NCI-H2081 treated with DMSO at 0.1 percent for 48 hours (cell line): ENCODE measurements around the gene NLRP10.
"Not testable (repeated sequence)": the region's sequence is repeated elsewhere in the genome, so short reads cannot be mapped to it uniquely, and the experiment has no call there.

Experiments
- DNase-seq: peaks from one replicate; lab custom pipeline; 2025; lab: John Stamatoyannopoulos, UW

Gene NLRP10, protein sequence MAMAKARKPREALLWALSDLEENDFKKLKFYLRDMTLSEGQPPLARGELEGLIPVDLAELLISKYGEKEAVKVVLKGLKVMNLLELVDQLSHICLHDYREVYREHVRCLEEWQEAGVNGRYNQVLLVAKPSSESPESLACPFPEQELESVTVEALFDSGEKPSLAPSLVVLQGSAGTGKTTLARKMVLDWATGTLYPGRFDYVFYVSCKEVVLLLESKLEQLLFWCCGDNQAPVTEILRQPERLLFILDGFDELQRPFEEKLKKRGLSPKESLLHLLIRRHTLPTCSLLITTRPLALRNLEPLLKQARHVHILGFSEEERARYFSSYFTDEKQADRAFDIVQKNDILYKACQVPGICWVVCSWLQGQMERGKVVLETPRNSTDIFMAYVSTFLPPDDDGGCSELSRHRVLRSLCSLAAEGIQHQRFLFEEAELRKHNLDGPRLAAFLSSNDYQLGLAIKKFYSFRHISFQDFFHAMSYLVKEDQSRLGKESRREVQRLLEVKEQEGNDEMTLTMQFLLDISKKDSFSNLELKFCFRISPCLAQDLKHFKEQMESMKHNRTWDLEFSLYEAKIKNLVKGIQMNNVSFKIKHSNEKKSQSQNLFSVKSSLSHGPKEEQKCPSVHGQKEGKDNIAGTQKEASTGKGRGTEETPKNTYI

DNA sequence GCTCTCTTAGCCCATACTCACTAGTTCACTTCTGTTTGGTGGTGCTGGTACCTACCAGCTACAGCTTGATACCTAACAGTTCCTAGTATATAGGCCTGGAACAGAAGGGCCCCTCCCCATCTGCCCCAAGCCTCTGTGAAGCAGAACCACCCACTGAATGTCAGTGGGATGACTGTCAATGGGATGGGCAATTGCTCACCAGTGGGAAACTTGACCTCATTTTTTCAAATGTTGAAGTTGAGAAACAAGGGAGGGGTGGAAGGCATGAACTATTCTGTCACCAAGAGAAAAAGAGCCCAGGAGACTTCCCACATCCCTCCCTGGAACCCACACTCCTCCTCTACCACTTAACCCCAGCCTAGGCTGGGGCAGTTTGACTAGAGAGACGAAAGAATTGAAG is at the start of gene NLRP10:
Gene NLRP10 (minus strand): TSS at position 62 of the 400 bp plus-strand sequence. CDS start 1,952 bp downstream, outside the sequence.
- DNase-seq, result no peak

DNA sequence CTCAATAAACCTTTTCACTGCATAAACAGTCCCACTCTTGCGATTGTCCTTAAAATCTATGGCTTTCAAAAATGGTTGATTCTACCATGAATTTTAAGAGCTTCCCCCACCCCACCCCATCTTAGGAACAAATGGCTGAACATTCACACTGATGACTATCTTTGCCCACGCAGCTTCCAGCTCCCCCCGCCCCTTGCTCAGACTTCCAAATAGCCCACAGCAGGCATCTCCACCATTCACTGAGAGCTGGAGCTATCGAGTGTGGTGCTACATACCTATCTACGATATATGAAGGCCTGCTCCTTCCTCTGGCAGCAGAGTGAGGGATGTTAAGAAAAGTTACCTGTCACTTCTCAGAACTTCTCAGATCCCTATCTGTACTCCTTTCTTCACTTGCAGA is 48.6 kb upstream of the NLRP10 start:
- DNase-seq, result no peak

DNA sequence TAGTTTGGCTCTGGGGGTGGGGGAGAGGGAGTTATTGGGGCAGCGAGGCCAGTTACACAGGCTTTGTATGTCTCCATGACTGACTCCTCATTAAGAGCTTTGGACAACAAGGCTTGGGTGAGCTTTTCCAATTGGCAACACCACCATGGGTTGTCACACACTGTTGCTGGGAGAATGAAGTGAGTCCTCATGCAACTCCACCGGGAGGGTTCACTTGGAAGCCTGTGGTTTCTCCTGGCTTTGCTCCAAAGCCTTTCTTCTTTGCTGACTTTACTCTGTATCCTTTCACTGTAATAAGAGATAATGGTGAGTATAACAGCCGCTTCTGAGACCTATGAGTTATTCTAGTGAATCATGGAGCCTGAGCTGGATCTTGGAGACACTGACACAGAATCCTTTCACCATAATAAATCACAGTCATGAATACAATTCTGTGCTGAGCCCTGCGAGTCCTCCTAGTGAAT is 46.8 kb upstream of the NLRP10 start:
- no peak for DNase-seq

DNA sequence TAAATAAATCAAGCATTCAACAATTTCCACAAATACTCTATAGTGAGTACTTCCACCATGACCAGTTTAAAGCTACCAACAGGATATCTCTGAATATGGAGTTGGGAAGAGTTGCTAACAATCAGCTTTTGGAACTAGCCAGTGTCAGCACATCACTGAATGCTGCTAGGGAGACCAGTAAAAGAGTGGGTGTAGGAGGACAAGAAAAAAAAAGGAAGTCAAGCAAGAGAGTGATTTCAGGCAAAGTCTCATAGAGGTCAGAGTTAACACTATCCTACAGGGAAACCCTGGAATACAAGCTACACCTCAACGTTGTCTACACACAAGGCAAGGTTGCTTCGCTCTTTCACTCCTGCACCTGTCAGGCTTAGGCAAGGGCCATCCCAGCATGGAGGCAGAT is 46.1 kb upstream of the NLRP10 start:
- no peak for DNase-seq

DNA sequence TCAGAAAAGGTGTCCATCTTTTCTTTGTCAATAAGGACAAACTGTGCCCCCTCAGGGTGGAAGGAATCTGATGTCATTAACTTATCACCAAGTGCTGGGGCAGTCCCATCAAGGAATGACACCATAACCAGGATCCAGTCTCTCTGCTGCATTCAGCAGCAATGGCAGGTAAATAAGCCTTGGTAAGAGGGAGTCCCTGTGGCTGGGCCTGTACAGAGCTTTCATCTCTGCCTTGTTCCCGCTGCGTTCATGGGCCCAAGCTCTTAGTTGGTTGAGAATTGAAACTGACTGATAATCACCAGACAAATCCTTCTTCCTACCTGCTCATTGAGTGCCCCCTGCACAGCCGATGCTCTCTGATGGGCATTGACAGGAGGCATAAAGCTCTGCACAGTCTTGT is 44.6 kb upstream of the NLRP10 start:
- no peak for DNase-seq

DNA sequence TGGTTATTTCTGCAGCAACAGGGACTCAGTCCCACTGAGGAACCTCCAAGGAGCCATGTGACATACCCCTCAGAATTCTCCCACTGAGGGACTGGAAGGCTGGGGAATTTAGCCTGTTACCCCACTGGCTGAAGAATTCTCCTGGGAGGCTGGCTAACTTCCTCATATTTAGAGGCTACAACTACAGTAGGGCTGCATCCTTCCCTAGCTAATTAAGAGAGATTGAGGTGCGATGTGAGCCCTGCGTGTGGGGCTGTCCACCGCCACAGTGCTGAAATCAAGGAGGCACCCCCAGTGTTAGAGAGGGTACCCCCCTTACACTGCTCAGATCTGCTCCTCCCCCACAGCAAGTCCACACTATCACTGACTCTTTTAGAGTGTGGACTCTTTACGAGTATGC is 43.0 kb upstream of the NLRP10 start:
- DNase-seq, result no peak

DNA sequence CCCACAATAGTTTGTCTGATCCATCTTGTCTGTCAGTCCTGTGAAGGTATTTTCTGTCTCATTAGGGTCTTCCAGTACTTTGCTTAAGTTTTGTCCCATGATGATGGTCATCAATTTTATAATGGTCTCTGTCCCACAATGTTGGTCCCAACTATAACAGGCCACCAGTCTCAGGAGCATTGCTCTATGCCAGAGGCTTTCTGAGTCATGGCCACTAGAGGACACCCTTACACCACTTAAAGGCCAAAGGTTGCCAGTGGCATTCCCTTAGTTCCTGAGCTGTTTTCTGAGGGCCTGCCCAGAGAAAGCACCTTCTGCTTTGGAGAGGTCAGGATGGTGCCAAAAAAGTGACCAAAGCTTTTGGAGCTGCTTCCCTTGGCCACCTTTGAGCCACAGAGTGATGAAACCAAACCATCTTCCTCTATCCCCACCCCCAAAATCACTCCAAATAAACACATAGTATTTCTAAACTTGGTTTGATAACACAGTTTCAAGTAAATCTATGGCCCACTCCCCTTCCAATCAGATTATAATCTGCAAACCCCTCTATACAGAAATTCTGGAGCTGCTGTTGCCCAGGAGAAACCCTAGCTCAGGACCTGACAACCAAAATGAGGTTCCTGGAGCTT is 41.2 kb upstream of the NLRP10 start:
- DNase-seq, result no peak

DNA sequence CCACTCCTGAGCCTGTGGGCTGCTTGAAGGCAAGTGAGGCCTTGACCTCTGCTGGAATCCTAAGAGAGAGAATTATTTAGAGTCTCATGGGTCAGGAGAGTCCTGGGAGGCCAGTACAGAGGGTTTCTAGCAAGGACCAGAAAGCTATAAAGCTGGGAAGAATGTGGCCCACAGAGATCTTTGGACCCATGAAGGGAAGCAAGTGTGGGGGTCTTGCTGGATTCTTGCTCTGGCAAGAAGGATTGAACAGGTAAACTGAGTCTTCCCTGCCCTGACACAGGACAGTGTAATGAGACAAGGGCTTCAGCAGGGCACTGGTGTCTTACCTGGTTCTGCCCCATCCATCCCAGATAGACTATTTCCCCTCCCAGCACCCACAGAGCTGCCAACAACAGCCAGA is 40.3 kb upstream of the NLRP10 start:
- no peak for DNase-seq

DNA sequence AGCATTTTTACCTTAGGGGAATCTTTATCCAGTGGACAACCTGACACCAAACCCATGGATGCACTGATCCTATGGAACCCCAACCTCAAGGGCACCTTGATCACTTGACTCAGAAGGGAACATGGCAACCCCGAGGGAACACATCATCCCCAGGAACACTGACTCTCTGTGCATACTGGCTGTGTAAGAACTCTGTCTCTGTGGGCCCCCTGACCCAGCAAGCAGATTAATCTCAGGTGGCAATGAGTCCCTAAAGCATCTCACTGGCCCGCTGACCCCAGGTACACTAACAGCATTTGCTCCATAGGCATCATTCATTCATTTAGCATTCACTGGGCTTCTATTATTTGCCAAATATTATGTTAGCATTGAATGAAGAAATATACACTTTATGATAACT is 38.8 kb upstream of the NLRP10 start:
- DNase-seq, result no peak

DNA sequence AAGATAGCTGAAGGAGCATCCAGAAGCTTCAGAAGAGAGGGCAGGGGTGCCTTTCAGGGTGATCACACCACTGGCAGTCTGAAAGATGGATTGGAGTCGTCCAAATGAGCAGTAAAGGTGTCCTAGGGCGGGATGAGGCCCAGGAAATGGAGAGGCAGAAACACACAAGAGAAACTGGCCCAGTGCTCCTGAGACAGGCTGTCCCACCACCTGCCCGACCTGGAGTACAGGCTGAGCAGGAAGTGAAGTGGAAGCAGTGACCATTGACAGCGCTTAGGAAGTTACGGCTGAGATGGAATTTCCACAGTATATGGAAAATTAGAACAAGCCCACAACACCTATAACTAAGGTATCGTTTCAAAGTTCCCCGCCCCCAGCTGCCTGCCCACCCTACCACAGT is 37.9 kb upstream of the NLRP10 start:
- DNase-seq, result no peak

DNA sequence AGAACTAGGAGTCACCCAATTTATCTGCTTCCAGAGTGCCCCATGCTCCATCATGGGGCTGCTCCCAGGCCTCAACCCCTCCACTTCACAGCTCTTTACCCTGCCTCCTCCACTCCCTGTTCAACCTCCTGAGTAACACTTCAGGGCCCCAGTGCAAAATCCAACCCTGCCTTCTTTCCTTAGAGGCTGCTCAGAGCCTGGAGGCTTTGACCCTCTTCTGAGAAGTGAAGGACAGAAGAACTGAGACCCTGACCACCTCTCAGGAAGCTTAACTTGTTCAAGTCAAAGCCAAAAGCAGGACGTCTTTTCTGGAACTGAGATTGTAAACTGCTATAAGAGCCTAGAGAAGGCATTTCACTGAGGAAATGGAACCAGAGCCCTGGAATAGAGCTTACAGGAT is 37.4 kb upstream of the NLRP10 start:
- no peak for DNase-seq

DNA sequence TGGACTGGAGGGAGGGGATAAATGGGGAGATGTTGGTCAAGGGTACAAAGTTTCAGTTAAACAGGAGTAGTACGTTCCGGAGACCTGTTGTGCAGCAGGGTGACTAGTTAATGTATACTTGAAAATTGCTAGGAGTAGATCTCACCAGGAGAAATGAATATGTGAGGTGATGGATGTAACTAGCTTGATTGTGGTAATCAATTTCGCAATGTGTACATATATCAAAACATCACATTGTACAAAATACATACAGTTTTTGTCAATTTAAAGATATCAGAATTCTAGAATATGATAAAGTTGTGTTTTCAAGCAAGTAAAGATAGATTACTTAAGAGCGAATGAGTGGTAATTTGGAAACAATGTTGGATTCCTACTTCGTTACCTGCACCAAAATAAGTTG is 35.1 kb upstream of the NLRP10 start:
- DNase-seq, result no peak

DNA sequence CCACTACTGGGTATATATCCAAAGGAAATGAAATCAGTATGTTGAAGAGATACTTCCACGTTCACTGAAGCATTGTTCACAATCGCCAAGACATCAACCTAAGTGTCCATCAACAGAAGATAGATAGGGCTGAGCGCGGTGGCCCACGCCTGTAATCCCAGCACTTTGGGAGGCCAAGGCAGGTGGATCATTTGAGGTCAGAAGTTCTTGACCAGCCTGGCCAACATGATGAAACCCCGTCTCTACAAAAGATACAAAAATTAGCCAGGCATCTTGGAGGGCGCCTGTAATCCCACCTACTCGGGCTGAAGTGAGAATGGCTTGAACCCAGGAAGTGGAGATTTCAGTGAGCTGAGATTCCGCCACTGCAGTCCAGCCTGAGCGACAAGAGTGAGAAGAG is 34.5 kb upstream of the NLRP10 start:
- DNase-seq, result no peak

DNA sequence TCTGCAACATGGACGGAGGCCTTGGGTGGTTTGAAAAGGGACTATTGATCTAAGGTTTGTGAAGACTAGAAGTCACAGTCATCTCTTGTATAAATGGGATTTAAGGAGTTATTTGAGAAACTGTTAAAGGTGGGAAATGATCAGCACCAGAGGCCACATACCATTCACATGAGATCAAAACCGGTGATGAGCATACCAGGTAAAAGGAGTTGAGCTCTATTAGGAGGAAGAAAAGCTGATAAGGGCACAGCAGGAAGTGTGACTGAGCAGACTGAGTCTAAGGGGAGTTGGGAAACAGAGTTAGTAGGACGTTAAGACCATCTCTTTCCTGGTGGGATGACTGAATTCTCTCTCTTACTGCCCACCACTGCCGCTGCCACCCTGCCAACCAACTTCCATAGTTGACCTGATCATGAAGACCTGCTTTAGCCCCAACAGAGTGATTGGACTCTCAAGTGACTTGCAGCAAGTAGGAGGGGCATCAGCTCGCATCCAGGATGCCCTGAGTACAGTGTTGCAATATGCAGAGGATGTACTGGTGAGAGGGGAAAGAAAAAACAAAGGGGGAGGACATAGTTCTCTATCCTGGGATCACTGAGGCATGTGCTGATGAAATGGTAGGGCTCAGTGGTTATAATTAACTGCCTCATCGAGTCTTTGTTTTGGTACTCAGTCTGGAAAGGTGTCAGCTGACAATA is 29.5 kb upstream of the NLRP10 start:
- no peak for DNase-seq

DNA sequence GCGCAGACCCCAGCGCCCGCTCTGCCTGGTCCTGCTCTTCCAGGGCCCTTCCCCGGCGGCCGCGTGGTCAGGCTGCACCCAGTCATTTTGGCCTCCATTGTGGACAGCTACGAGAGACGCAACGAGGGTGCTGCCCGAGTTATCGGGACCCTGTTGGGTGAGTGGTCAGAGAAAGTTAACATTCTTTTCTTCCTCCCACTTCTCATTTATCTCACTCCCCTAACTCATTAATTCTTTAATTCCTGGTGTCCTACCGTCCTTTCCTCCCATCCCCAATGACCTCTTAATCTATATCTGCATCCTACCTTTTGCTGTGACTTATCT is 22.3 kb upstream of the NLRP10 start:
- not testable (repeated sequence) for DNase-seq

DNA sequence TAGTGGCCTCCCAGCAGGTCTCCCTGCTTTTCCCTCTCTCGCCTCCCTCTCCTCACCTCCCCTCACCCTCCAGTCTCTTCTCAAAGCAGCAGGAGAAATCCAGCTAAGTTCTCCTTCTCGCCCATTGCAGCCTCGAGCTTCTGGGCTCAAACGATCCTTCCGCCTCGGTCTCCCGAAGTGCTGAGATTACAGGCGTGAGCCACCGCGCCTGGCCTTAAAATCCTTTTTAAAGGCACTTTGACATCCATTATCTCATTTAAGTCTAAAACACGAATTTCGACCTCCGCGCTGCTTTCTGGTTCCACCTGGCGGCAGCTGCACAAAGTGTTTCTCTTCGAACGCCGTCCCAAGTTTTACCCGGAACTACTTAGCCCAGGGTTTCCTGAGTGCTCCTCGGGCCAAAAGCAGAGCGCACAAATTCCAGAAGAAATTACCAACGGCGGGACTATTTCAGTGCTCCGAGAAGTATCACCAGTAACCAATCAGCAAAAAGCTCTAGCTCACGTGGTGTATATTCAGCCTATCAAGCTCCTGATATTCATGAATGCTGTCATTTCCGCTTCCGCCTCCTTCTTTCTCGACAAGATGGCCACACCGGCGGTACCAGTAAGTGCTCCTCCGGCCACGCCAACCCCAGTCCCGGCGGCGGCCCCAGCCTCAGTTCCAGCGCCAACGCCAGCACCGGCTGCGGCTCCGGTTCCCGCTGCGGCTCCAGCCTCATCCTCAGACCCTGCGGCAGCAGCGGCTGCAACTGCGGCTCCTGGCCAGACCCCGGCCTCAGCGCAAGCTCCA is 21.7 kb upstream of the NLRP10 start, which contains the start of gene EIF3F:
Gene EIF3F (plus strand): TSS at position 570 of the 792 bp plus-strand sequence. CDS start 16 bp downstream, at position 586.
- peak; percentile 98 for DNase-seq

DNA sequence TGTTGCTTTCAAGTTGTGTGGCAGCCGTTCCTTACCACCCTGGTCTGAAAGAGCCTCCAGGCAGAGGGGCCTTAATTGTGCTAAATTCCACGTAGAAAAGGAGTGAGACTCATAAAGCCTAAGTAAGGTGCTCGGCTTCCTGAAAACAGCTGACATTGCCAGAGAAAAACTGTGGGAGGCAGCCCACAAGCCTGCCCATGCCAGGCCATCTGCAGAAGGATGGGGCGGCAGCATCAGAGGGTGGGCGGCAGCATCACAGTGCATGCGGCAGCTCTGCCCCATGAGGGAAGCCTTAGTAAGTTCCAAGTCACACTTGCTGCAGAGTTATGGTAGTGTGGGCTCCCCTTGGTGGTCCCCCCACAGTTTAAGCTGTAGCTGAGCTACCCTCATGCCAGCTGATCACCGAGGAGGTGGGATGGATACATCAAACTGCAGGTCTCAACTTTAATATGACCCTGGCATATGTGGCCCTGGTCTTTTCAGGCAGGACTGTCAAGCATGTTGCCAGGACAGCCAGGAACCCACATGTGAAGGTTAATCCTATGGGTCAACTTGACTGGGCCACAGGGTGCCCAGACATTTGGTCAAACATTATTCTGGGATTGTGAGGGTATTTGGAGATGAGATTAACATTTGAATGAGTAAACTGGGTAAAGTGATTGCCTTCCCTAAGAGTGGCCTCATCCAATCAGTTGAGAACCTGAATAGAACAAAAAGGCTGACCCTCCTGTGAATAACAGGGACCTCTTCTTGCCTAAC is 18.8 kb upstream of the NLRP10 start:
- DNase-seq, result no peak

DNA sequence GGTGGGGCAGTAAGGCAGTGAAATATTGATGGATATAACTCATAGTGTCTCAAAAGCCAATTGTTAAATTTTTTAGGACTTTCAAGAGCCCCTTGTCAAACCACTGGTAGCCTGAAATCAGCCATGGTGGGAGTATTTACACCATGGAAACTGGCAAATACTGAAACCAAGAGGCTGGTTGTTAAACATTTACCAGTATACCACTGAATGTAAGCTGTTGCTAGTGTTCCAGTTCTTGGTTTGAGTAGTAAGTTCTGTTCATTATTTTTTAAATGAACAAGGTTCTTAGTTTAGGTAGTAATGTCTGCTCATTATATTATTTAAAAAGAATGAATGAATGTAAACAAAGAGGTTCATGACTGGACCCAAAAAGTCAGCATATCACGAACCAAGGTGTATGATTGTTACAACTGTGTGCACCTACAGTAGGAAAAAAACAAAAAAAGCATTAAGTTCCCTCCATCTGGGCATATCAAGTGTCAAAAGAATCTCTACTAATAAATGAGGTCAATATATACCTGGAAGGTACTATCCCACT is 17.4 kb upstream of the NLRP10 start:
- DNase-seq, result no peak

DNA sequence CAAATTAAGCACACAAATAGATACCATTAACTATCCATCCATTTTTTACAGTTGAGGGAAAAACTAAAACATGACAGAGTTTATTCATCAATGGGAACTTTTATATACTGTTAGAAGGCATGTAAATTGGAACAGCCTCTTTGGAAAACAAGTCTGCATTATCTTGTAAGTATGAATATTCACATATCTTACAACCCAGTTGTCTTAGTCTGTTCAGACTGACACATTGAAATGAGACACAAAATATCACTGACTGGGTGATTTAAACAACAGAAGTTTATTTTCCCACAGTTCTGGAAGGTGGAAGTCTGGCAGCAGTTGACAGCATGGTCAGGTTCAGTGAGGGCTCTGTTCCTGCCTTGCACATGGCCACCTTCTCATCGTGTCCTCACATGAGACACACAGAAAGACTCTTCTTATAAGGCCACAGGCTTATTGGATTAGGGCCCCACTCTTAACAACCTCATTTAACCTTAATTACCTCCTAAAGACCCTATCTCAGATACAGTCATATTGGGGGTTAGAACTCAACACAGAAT is 16.4 kb upstream of the NLRP10 start:
- no peak for DNase-seq

DNA sequence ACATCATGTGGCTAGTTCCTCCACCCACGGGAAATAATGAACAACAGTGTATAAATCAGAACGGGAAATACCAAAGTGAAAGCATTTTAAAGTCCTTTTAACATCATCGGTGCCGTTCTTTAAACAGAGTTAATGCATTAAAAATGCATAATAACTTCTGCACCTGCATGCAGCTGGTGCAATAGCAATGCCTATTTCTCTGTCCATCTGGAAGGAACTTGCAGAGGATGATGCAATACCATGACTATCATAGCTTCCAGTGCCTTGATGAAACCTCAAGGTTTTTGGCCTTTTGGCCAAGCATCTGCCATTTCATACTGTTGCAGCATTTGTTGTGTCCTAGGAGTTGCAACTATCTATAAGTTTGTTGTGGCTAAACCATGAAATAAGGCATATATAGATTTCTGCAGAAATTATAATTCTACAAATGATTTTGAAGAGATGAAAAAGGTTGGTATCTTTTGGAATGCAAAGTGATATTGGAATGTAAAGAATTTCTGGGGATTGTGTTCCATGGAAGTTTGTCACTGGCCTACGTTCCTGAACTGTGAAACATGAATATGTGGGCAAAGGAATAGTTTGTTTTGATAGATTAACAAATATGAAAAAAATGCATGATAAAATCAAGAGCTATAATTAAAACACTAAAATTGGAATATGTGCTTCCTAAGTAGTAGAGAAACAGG is 12.1 kb upstream of the NLRP10 start:
- DNase-seq, result no peak
